IgD-negative memory B cell (primary cell): ENCODE results near the gene VAV1. TPM values are rescaled to one million over a fixed set of nuclear protein-coding genes. Genes with fewer than 3 reads are reported as not detected.

Experiments used
- H3K27ac Mint-ChIP-seq, 3 donors: one replicate each; pipeline ENCODE4 v1.8.0; 2020 to 2022; ENCODE audit warnings: mild to moderate bottlenecking in 3 of 3, mixed read lengths in 3 of 3, moderate library complexity in 1 of 3
- H3K27me3 Mint-ChIP-seq: one replicate; pipeline ENCODE4 v1.8.0; 2021; ENCODE audit warnings: mixed read lengths
- H3K36me3 Mint-ChIP-seq: one replicate; pipeline ENCODE4 v1.8.0; 2020; ENCODE audit warnings: mild to moderate bottlenecking, mixed read lengths
- H3K4me1 Mint-ChIP-seq, 3 donors: one replicate each; pipeline ENCODE4 v1.8.0; 2020 to 2022; ENCODE audit warnings: mixed read lengths in 3 of 3, mild to moderate bottlenecking in 1 of 3
- H3K4me3 Mint-ChIP-seq, 4 donors: one replicate each; pipeline ENCODE4 v1.8.0; 2020 to 2022; ENCODE audit warnings: mild to moderate bottlenecking in 4 of 4, mixed read lengths in 4 of 4, moderate library complexity in 3 of 4
- H3K9me3 Mint-ChIP-seq, 3 donors: one replicate each; pipeline ENCODE4 v1.8.0; 2020 to 2021; ENCODE audit warnings: mixed read lengths in 3 of 3, mild to moderate bottlenecking in 1 of 3
- polyA plus RNA-seq: library from polyadenylated mRNA; unstranded; fragments of 300-500 nt; fragmentation: Illumina TruSeq; gene quantifications from one replicate; pipeline ENCODE4 v1.2.3, GENCODE V29; 2021

The VAV1 gene
- polyA plus RNA-seq: 47.5 TPM

GRCh38 chr19:6772028-6772865 lies at the start of gene VAV1:
VAV1 (plus strand) TSS chr19:6772708; CDS start chr19:6772808, 100 bp downstream.
- no peaks in the 10 kb centered on the region for H3K27me3 Mint-ChIP-seq
- H3K9me3 Mint-ChIP-seq: no peaks in the 10 kb centered on the region
- H3K4me1 Mint-ChIP-seq: peaks cover 22 to 46% (median 38%) of the 10 kb centered on the region in 3 donors
- peak within 1 kb of the TSS; percentile 87 to 100 (median 98) for H3K4me3 Mint-ChIP-seq
- H3K36me3 Mint-ChIP-seq: peaks cover 14% of the 10 kb centered on the region
- H3K27ac Mint-ChIP-seq: peak within 1 kb of the TSS; percentile 86 to 95 (median 94)

DNA sequence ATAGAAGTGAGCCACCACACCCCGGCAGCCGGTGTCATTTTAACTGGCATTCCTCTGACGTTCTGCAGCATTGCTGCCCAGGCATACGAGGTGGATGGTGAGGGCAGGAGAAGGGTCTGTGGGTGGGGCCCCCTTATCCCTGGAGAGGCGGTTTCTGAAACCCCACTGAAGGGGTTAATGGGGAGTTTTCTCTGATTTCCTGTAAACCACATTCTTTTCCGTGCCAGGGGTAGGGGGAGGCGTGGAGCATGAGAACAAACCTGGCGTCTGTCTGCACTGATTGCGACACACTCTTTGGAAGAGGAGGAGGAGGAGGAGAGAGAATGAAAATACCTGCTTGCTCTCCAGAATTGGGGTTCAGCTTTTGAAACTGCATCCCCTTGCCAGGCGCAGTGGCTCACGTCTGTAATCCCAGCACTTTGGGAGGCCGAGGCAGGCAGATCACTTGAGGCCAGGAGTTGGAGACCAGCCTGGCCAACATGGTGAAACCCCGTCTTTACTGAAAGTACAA lies 49.3 kb upstream of the VAV1 start:
- Mint-ChIP-seq H3K27me3 (peaks cover 6% of the 10 kb centered on the region), H3K9me3 (no peaks in the 10 kb centered on the region), H3K36me3 (no peaks in the 10 kb centered on the region), H3K27ac (peak overlapping the region in 1 of 3 donors; percentile 63), H3K4me3 (peak overlapping the region in 1 of 4 donors; percentile 30), H3K4me1 (peaks cover 23 to 38% (median 28%) of the 10 kb centered on the region in 3 donors)

GRCh38 chr19:6723738-6724137 lies 48.8 kb upstream of the VAV1 start:
- peaks cover 6% of the 10 kb centered on the region for H3K27me3 Mint-ChIP-seq
- peak overlapping the region; percentile 22 to 65 (median 44) for H3K4me3 Mint-ChIP-seq
- no peaks in the 10 kb centered on the region for H3K36me3 Mint-ChIP-seq
- H3K9me3 Mint-ChIP-seq: no peaks in the 10 kb centered on the region
- peak overlapping the region in 2 of 3 donors; percentile 15 to 63 for H3K27ac Mint-ChIP-seq
- H3K4me1 Mint-ChIP-seq: peaks cover 27 to 43% (median 34%) of the 10 kb centered on the region in 3 donors

DNA sequence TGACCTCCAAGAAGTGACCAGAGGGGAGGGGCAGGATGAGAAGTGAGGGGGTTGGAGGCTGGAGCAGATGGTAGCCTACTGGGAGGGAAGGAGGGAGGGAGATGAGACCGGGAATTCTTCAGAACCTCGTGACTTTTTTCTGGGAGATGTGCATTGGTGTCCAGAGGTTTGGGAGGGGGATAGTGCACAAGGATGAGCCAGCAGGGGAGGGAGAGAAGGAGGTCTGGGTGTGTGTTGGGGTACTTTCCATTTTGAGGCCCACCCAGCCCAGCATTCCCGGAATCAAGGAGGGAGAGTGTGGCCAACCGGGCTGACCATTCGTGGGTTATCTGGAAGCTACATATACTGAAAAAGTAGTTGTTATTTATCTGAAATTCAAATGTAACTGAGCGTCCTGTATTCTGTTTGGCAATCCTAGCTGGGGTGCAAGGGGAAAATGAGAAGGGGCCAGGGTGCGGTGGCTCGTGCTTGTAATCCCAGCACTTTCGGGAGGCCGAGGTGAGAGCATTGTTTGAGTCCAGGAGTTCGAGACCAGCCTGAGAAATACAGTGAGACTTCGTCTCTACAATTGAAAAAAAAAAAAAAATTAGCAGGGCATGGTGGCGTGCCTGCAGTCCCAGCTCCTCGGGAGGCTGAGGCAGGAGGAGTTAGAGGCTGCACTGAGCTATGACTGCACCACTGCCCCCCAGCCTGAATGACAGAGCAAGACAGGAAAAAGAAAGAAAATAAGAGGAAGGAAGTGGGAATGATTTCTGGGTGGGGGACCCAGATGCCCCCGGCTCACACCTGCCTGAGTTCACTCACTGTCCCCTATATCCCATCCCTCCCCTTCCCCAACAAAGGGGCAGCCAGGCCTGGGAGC lies 47.6 kb upstream of the VAV1 start:
- peak overlapping the region in 2 of 4 donors; percentile 23 to 81 for H3K4me3 Mint-ChIP-seq
- peaks cover 4% of the 10 kb centered on the region for H3K27me3 Mint-ChIP-seq
- H3K36me3 Mint-ChIP-seq: no peaks in the 10 kb centered on the region
- H3K4me1 Mint-ChIP-seq: peaks cover 23 to 44% (median 35%) of the 10 kb centered on the region in 3 donors
- no peaks in the 10 kb centered on the region for H3K9me3 Mint-ChIP-seq
- H3K27ac Mint-ChIP-seq: peak overlapping the region in 2 of 3 donors; percentile 55 to 84

GRCh38 chr19:6725513-6726231 lies 46.8 kb upstream of the VAV1 start:
- Mint-ChIP-seq H3K9me3 (no peaks in the 10 kb centered on the region), H3K27me3 (peaks cover 4% of the 10 kb centered on the region), H3K36me3 (no peaks in the 10 kb centered on the region), H3K4me3 (peak overlapping the region in 2 of 4 donors; percentile 30 to 48), H3K4me1 (peaks cover 21 to 44% (median 35%) of the 10 kb centered on the region in 3 donors), H3K27ac (peak overlapping the region; percentile 55 to 91 (median 84))

DNA sequence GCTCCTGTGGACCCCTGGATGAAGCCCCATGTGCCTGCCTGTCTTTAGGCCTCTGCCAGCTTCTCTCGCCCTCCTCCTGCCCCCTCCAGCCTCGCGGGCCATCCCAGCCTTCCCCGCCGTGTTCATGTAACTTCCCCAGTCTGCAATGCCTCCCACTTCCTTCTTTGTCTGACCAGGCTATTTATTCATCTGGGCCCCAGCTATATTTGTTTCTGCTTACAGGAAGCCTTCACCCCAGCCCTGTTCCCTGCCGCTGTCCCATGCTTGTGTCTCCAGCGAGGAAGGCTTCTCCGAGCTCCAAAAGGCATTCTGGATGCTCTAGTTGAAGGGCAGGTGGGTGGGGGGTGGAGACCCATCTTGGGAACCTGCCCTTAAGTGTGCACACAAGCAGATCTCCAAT lies 44.2 kb upstream of the VAV1 start:
- H3K9me3 Mint-ChIP-seq: no peaks in the 10 kb centered on the region
- H3K36me3 Mint-ChIP-seq: no peaks in the 10 kb centered on the region
- peak overlapping the region in 3 of 4 donors; percentile 1 to 77 (median 56) for H3K4me3 Mint-ChIP-seq
- peaks cover 15 to 25% (median 22%) of the 10 kb centered on the region in 3 donors for H3K4me1 Mint-ChIP-seq
- H3K27ac Mint-ChIP-seq: peak overlapping the region in 2 of 3 donors; percentile 3 to 73
- H3K27me3 Mint-ChIP-seq: peaks cover 4% of the 10 kb centered on the region

DNA sequence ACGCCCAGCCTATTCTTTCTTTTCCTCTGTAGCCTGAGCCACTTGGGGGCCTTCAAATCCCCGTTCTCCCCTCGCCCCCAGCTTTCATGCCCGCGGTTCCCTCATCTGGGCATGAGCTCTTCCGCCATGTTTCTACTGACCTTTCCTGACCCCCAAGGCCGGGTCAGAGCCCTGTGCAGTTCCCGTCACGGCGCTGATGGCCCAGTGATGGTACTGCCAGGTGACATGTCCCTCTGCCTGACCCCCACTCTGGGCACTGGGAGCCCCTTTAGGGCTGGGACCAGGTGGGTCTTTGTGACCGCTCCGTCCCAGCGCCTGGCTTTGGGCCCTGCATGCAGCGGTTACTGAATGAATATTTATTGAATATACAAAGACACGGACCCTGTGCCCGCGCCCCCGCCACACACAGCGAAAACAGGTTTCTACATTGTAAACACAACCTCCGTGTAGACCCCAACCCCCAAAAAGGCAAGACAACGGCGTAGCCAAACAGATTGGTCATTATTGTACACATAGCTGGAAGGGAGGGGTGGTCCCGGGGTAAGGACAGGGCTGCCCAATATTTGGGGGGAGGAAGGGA lies 42.8 kb upstream of the VAV1 start:
- peak overlapping the region in 1 of 4 donors; percentile 76 for H3K4me3 Mint-ChIP-seq
- H3K36me3 Mint-ChIP-seq: no peaks in the 10 kb centered on the region

GRCh38 chr19:6730153-6730804 lies 42.2 kb upstream of the VAV1 start:
- Mint-ChIP-seq H3K36me3 (no peaks in the 10 kb centered on the region), H3K4me3 (no peak overlapping the region), H3K9me3 (no peaks in the 10 kb centered on the region), H3K27me3 (no peaks in the 10 kb centered on the region), H3K27ac (no peak overlapping the region), H3K4me1 (peaks cover 9 to 15% (median 12%) of the 10 kb centered on the region in 3 donors)

More for the DNA sequence above, 42.8 kb upstream of the VAV1 start:
- H3K27ac Mint-ChIP-seq: no peak overlapping the region
- H3K9me3 Mint-ChIP-seq: no peaks in the 10 kb centered on the region
- peaks cover 9 to 21% (median 18%) of the 10 kb centered on the region in 3 donors for H3K4me1 Mint-ChIP-seq
- H3K27me3 Mint-ChIP-seq: peaks cover 3% of the 10 kb centered on the region

GRCh38 chr19:6730941-6731670 lies 41.4 kb upstream of the VAV1 start:
- Mint-ChIP-seq H3K27ac (no peak overlapping the region), H3K36me3 (no peaks in the 10 kb centered on the region), H3K4me1 (peaks cover 6 to 15% (median 11%) of the 10 kb centered on the region in 3 donors), H3K4me3 (no peak overlapping the region), H3K27me3 (no peaks in the 10 kb centered on the region), H3K9me3 (no peaks in the 10 kb centered on the region)

GRCh38 chr19:6731822-6732221 lies 40.7 kb upstream of the VAV1 start:
- H3K36me3 Mint-ChIP-seq: no peaks in the 10 kb centered on the region
- peak overlapping the region in 1 of 4 donors; percentile 33 for H3K4me3 Mint-ChIP-seq
- no peaks in the 10 kb centered on the region for H3K27me3 Mint-ChIP-seq

GRCh38 chr19:6732803-6733337 lies 39.6 kb upstream of the VAV1 start:
- peaks cover 18 to 23% (median 18%) of the 10 kb centered on the region in 3 donors for H3K4me1 Mint-ChIP-seq
- peak overlapping the region in 1 of 4 donors; percentile 66 for H3K4me3 Mint-ChIP-seq
- H3K27ac Mint-ChIP-seq: no peak overlapping the region
- no peaks in the 10 kb centered on the region for H3K36me3 Mint-ChIP-seq
- H3K27me3 Mint-ChIP-seq: no peaks in the 10 kb centered on the region
- H3K9me3 Mint-ChIP-seq: no peaks in the 10 kb centered on the region

More at GRCh38 chr19:6731822-6732221, 40.7 kb upstream of the VAV1 start:
- peaks cover 13 to 20% (median 15%) of the 10 kb centered on the region in 3 donors for H3K4me1 Mint-ChIP-seq
- H3K27ac Mint-ChIP-seq: no peak overlapping the region
- no peaks in the 10 kb centered on the region for H3K9me3 Mint-ChIP-seq

DNA sequence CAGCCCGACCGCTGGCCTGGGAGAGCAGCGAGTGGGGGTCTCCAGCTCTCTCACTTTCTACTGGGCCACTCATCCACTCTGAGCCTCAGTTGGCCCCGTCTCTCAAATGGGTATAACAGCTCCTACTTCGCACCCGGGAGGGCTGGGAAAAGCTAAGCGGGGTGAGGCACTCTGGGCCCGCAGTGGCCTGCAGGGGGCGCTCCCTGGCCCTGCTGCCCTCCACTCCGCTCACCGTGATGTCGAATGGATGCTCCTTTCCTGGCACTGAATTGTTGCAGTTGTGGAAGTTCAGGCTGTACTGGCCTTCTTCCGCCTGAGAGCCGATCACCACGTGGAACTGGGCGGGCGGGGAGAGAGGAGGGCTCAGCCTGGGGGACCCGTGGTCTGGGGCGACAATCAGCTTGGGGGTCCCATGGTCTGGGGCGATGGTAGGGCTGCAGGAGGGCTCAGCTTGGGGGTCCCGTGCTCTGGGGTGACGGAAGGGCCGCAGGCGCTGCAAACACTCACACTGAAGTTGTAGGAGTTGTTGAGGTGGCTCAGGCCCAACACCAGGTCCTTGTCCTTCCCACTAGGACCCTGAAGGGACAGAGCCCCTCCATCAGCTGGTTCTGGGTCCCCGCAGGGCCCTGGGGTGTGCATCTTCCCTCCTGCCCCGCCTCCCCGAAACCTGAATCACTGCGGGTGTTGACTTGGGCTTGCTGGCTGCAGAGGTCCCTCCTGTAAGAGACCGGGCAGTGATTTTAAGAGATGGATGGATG lies 39.0 kb upstream of the VAV1 start:
- Mint-ChIP-seq H3K27me3 (no peaks in the 10 kb centered on the region), H3K4me3 (no peak overlapping the region), H3K4me1 (peaks cover 19 to 24% (median 19%) of the 10 kb centered on the region in 3 donors), H3K27ac (no peak overlapping the region), H3K36me3 (no peaks in the 10 kb centered on the region), H3K9me3 (no peaks in the 10 kb centered on the region)
